Kidney (tissue), 14 donors: ENCODE data around the gene TSNAXIP1. TPM values are rescaled to one million over a fixed set of nuclear protein-coding genes. Genes with fewer than 3 reads are reported as not detected.

Source experiments
- DNase-seq, 5 donors: peaks; one replicate each; pipeline ENCODE4 v3.0.0-alpha.2; 2013 to 2020
- FAIRE-seq: peaks from 2 replicates; lab custom pipeline; 2012; peaks lifted over from hg19 to GRCh38; lab: Jason Lieb, UNC
- H3K27ac ChIP-seq, 2 donors: one replicate each; pipeline ENCODE4 v1.7.0; 2013; ENCODE audit warnings: low read depth in 2 of 2, low read length in 2 of 2, inconsistent platforms in 1 of 2
- H3K27me3 ChIP-seq: one replicate; pipeline ENCODE4 v1.7.1; 2013; ENCODE audit warnings: low read length, inconsistent platforms; ENCODE audit not compliant: control insufficient read depth, insufficient read depth
- H3K36me3 ChIP-seq, 3 donors: one replicate each; pipeline versions ENCODE4 v1.7.0 to v1.7.1; 2013; ENCODE audit warnings: low read length in 3 of 3, control low read depth in 1 of 3, inconsistent platforms in 1 of 3; ENCODE audit not compliant: insufficient read depth in 3 of 3, control insufficient read depth in 2 of 3
- H3K4me1 ChIP-seq, 3 donors: one replicate each; pipeline versions ENCODE4 v1.7.0 to v1.7.1; 2013; ENCODE audit warnings: low read length in 3 of 3, inconsistent platforms in 1 of 3, low read depth in 1 of 3; ENCODE audit not compliant: control insufficient read depth in 2 of 3, insufficient read depth in 2 of 3
- H3K4me3 ChIP-seq, 3 donors: one replicate each; pipeline versions ENCODE4 v1.7.0 to v1.8.1; 2013; ENCODE audit warnings: low read length in 3 of 3, control low read depth in 1 of 3, inconsistent platforms in 1 of 3
- H3K9ac ChIP-seq, 3 donors: one replicate each; pipeline versions ENCODE4 v1.7.0 to v1.7.1; 2013; ENCODE audit warnings: low read length in 3 of 3, control low read depth in 1 of 3, inconsistent platforms in 1 of 3
- H3K9me3 ChIP-seq, 3 donors: one replicate each; pipeline versions ENCODE4 v1.7.0 to v1.7.1; 2013; ENCODE audit warnings: low read length in 3 of 3, control low read depth in 1 of 3, inconsistent platforms in 1 of 3; ENCODE audit not compliant: control insufficient read depth in 2 of 3, insufficient read depth in 1 of 3
- intact Hi-C: fragments of 100-400 bp; cut with DNase I; formaldehyde crosslinking; loops from one replicate; pipeline ENCODE4 v1.11.1; 2022
- polyA plus RNA-seq: library from polyadenylated mRNA; stranded (reverse); fragments of 350-450 nt; fragmentation: Illumina TruSeq; extraction: RNeasy Lipid Tissue Mini Kit (QIAGEN cat#74804); gene quantifications from one replicate; pipeline ENCODE4 v1.2.3, GENCODE V29; 2014; ENCODE audit warnings: low read depth, low replicate concordance; ENCODE audit not compliant: insufficient read depth
- total RNA-seq: library from RNA; stranded (reverse); fragmentation: NEBNext Ultra II Directional; extraction: Animal tissue kit (Norgen Biotek cat#: 25700); gene quantifications from one replicate; pipeline ENCODE4 v1.2.1, GENCODE V29; 2021
- TF ChIP-seq, protein P1 (sequence below): IDR thresholded peaks from 3 replicates; pipeline ENCODE4 v1.5.1; 2012; ENCODE audit warnings: mild to moderate bottlenecking, moderate library complexity, borderline replicate concordance; ENCODE audit not compliant: insufficient read depth; ENCODE audit errors: extremely low read depth
- donor health status: control.
- donor health status: control.
- donor health status: control.
- donor health status: control.
- donor health status: control.
- donor health status: DM: yes; HTN: yes; CAD: no.
- donor health status: Normal renal cell carcinoma (clear cell type).

The TSNAXIP1 gene
- total and polyA plus RNA-seq, 2 donors from 2014 or later = 2.8 to 3.9 TPM

DNA sequence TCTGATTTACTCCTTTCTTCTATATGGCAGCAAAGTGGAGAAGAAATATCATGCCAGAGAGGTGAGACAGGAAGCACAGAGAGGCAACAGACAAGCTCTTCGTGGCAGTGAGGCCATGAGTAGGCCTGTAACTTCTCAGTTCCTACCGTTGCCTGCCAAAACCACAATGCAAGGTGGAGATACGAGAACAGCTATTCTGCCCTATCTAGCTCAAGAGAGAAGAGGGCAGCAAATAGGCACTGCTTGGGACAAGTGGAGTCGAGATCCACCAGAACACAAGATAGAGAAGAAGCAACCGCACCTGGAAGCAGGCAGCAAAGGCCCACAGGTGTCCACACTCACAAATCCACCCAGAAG lies 25.1 kb upstream of the TSNAXIP1 start:
- Histone ChIP-seq H3K27ac (no peak overlapping the region), H3K9me3 (no peaks in the 10 kb centered on the region), H3K4me3 (no peak overlapping the region), H3K27me3 (no peaks in the 10 kb centered on the region), H3K4me1 (no peaks in the 10 kb centered on the region), H3K36me3 (peaks cover 0 to 4% (median 0%) of the 10 kb centered on the region in 3 donors), H3K9ac (no peak overlapping the region)
- FAIRE-seq = no peak
- intact Hi-C loops = no loop called here
- no peak for DNase-seq
- TF ChIP-seq, protein P1, sequence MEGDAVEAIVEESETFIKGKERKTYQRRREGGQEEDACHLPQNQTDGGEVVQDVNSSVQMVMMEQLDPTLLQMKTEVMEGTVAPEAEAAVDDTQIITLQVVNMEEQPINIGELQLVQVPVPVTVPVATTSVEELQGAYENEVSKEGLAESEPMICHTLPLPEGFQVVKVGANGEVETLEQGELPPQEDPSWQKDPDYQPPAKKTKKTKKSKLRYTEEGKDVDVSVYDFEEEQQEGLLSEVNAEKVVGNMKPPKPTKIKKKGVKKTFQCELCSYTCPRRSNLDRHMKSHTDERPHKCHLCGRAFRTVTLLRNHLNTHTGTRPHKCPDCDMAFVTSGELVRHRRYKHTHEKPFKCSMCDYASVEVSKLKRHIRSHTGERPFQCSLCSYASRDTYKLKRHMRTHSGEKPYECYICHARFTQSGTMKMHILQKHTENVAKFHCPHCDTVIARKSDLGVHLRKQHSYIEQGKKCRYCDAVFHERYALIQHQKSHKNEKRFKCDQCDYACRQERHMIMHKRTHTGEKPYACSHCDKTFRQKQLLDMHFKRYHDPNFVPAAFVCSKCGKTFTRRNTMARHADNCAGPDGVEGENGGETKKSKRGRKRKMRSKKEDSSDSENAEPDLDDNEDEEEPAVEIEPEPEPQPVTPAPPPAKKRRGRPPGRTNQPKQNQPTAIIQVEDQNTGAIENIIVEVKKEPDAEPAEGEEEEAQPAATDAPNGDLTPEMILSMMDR = no peak

DNA sequence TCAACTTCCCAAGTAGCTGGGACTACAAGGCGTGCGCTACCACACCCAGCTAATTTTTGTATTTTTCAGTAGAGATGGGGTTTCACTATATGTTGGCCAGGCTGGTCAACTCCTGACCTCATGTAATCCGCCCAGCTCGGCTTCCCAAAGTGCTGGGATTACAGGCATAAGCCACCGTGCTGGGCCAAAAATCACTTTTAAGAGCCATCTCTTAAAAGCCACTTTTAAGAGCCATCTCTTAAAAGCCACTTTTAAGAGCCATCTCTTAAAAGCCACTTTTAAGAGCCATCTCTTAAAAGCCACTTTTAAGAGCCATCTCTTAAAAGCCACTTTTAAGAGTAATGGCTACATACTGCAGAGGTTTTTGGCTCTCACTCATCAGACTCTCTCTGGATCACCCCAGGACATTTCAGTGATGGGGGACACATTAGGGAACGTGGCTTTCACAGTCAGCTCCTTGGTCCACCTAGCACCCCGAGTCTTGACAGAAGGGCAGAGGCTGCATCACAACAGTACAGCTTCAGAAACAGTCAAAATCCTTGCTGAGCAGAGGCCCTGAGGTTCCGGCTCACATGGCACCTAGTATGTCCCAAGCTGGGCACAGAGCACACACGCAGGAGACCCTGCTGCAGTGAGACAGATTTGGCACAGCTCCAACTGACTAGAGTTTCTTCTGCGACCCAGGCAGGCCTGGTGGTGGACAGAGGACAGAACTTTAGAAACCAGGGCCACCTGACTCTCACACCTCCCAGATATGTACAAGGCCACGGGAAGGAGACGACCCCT lies 23.9 kb upstream of the TSNAXIP1 start:
- no peak for FAIRE-seq
- peak in 2 of 5 donors; percentile 3 to 9 for DNase-seq
- Histone ChIP-seq H3K36me3 (peaks cover 0 to 4% (median 0%) of the 10 kb centered on the region in 3 donors), H3K27me3 (no peaks in the 10 kb centered on the region), H3K4me3 (no peak overlapping the region), H3K9ac (no peak overlapping the region), H3K9me3 (no peaks in the 10 kb centered on the region), H3K4me1 (no peaks in the 10 kb centered on the region), H3K27ac (no peak overlapping the region)
- TF ChIP-seq, protein P1 = no peak
- intact Hi-C loops = no loop called here

DNA sequence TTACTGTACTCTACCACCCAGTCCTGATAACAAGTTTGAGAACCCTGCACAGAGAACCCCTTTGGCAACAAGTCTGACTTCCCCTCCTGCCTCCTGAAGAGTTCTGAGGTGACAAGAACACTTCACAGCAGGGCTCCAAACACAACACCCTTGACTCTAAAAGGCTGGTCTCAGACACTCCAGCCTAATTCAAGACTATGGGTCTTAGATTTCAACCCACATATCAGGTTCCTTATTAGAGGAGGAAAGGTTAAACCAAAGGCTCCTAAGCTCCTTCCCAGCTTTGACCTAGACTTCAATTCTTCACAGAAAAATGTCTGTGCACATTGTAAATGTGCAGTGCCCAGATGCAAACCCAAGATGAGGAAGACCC lies 23.4 kb upstream of the TSNAXIP1 start:
- DNase-seq = no peak
- intact Hi-C loops = no loop called here
- no peaks in the 10 kb centered on the region for H3K4me1 ChIP-seq
- no peak for FAIRE-seq
- no peak overlapping the region for H3K4me3 ChIP-seq
- H3K9ac ChIP-seq = no peak overlapping the region
- no peaks in the 10 kb centered on the region for H3K9me3 ChIP-seq
- TF ChIP-seq, protein P1 = no peak
- no peaks in the 10 kb centered on the region for H3K27me3 ChIP-seq
- peaks cover 0 to 4% (median 0%) of the 10 kb centered on the region in 3 donors for H3K36me3 ChIP-seq
- H3K27ac ChIP-seq = no peak overlapping the region

DNA sequence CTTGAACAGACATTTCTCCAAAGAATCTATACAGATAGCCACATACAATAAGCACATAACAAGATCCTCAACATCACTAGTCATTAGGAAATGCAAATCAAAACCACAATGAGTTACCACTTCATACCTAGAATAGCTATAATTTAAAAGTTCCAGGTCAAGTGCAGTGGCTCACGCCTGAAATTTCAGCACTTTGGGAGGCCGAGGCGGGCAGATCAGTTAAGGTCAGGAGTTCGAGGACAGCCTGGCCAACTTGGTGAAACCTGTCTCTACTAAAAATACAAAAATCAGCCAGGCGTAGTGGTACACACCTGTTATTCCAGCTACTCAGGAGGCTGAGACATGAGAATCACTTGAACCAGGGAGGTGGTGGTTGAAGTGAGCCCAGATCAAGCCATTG lies 20.2 kb upstream of the TSNAXIP1 start:
- no peak for DNase-seq
- Histone ChIP-seq H3K4me3 (no peak overlapping the region), H3K27me3 (no peaks in the 10 kb centered on the region), H3K36me3 (no peaks in the 10 kb centered on the region), H3K4me1 (no peaks in the 10 kb centered on the region), H3K9ac (no peak overlapping the region), H3K27ac (no peak overlapping the region), H3K9me3 (no peaks in the 10 kb centered on the region)
- intact Hi-C loops = no loop called here
- no peak for FAIRE-seq
- TF ChIP-seq, protein P1 = no peak
